ENCODE data around the gene BCL7A.
"Not testable (repeated sequence)": the region's sequence is repeated elsewhere in the genome, so short reads cannot be mapped to it uniquely, and the experiment has no call there.

The BCL7A gene

DNA sequence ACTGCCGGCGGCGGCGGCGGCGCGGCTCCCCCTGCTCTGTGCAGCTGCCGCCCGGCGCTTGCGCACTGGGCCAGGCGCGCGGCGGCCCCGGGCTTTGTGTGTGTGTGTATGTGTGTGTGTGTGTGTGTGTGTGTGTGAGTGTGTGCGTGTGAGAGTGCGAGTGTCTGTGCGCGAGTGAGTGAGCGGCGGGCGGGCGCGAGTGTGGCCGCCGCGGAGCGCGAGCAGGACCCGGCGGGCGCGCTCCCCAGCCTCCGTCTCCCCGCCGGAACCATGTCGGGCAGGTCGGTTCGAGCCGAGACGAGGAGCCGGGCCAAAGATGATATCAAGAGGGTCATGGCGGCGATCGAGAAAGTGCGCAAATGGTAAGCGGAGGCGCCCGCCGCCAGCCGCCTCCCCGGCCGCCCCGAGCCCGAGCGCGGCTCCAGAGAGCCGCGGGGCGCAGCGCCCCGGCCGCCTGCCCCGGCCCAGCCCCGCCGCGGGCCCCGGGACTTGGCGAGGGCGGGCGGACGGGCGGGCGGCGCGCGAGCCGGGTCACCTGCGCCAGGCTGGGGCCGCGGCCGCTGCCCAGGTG, at the start of gene BCL7A:
BCL7A (plus strand) TSS at position 63 of the 571 bp plus-strand sequence; CDS start at position 271, 208 bp downstream.
- peak; percentile 77 to 80 for ATAC-seq

DNA sequence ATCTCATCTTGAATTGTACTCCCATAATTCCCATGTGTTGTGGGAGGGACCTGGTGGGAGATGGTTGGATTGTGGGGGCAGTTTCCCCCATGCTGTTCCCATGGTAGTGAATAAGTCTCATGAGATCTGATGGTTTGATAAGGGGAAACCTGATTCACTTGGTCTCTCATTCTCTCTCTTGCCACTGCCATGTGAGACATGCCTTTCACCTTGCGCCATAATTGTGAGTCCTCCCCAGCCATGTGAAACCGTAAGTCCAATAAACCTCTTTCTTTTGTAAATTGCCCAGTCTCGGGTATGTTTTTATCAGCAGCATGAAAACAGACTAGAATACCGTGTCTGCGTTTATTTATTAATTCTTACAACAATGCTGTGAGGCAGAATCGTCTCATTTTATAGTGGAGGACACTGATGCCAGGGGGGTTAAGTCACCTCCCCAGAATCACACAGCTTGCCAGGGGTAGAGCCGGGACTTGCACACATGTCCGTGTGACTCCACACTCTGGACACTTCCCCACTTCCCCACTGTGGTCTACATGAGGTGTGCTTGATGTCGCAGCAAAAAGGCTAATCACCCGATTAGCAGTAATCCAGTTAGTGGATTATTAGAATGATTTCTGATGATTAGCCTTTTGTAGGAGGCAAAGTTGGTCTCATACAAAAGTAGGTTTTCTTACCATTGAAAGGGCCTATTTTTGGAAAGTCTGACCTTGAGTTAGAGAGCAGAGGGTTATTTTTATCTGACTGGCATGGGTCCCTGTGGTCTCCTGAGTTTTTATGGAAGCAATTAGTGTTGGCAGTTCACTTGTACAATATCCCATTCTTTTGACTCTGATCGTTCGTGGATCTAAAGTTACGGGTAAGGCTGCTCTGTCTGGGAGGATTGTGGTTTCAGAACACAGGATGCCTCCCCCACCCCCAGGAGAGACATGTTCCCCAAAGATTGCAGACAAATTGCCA, 47.4 kb upstream of the BCL7A start:
- no peak for ATAC-seq

DNA sequence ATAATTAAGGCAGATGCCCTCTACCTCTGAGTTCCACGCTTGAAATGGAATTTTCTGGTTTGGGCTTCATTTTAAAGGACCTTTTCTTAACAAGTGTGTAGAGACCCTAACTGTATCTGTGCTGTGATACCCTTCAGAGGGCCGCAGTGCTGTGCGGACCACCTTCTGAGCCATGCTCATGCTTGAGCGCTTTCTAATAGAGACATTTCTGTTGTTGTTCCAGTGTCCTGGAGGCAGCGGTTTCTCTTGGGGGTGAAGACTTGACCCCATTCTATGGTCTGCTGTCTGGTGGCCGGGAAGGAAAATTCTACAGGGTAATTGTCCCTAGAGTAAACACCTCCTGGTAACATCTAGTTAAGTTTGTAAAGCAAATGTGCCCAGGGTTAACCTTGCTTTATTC, 46.7 kb upstream of the BCL7A start:
- ATAC-seq = no peak

DNA sequence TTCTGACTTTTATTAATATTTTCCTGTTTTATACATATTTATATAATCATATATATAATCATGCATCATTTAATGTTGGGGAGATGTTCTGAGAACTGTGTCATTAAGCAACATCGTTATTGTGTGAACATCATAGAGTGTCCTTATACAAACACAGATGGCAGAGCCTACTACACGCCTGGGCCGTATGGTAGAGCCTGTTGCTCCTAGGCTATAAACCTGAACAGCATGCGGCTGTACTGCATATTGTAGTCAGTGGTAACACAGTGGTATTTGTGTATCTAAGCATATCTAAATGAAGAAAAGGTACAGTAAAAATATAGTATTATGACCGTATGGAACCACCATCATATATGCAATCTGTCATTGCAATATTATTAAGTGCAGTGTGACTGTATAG, 44.7 kb upstream of the BCL7A start:
- ATAC-seq = no peak

DNA sequence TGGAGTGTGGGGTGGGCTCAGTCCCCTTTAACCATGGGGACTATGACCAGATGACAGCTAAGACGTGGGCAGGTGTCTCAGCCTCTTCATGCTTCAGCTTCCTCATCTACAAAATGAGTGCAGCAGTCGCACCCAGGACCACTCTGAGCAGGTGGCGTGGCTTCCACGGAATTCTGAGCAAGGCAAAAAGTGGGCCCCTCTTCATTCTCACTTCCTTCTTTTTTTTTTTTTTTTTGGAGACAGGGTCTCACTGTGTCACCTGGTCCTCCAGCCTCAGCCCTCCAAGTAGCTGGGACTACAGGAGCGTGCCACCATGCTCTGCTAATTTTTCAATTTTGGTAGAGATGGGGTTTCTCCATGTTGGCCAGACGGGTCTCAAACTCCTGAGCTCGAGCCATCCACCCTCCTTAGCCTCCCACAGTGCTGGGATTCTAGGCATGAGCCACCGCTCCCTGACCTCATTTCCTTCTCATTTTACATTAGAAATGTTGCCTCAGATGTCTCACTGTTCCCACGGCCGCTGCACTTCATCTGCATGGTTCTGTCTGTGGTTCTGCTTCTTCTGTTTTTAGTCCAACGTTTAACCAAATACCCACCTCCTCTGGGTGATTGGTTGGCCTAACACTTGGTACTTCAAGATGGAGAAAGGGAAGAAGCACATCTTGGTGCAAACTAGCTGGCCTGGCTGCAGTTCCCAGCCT, 41.3 kb upstream of the BCL7A start:
- peak; percentile 38 to 43 for ATAC-seq

DNA sequence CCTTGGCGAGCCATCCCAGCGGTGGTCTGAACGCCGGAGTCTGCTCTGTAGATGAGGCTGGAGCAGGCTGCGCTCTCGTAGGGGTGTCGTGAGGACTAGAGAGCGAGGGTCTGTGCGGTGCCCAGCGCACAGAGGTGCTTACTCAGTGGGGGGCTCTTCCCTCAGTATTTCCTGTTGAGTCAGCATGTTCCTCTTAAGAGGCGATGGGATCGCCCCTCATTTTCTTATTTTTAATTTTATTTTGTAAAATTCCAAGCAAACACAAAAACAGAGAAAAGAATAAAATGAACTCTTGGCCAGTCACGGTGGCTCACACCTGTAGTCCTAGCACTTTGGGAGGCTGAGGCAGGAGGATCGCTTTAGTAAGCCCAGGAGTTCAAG, 40.8 kb upstream of the BCL7A start:
- ATAC-seq = no peak

DNA sequence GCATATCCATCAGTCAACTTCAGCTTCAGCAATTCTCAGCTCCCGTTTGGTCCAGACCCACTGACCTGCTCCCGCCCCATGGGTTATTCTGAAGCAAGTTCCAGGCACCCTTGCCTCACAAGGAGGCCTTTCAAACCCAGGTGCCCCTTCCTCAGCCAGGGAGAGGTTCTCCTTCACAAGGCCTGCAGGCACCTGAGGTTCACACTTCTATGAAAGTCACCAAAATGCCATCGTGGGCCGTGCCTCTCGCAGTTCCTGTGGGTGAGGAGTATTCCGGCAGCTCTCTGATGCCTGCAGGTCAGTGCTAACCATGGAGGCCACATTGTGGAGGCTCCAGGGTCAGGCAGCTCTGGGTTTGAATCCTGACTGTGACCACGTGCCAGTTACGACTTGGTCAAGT, 40.2 kb upstream of the BCL7A start:
- no peak for ATAC-seq

DNA sequence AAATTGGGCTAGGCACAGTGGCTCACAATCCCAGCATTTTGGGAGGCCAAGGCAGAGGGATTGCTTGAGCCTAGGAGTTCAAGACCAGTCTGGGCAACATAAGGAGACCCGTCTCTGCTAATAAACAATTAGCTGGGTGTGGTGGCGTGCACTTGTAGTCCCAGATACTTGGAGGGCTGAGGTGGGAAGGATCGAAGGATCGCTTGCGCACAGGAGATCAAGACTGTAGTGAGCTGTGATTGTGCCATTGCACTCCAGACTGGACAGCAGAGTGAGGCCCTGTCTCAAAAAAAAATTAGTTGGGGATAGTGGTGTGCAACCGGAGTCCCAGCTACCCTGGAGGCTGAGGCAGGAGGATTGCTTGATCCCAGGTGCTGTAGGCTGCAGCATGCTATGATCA, 38.7 kb upstream of the BCL7A start:
- no peak for ATAC-seq

DNA sequence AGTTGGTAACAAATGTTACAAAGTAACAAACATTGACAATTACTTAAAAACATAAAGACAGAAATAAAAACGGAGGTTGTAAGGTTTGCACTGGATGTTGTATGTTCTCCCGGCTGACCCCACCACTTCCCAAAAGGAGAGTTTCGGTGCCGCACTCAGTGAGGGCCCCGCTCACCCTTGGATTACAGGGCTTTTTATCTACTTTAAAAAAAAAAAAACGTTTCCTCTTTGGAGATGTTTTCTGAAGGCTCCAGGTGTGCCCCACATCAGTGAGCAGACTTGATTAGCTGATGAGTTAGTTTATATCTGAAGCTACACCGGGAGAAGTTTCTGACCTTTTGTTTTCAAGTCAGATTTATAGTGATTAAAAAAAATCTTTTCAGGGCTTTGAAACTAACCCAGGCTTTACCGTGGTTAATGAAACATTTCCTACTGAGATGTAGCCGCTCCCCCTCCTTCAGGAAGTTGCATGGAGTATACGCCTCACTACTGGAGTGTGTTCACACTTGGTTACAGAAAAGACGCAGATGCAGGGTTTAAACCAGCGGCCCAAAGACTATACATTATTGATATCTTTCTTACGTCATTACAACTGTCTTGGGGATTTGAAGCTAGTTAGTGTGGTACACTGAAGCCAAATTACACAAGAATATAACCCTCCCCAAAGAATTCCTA, 38.0 kb upstream of the BCL7A start:
- no peak for ATAC-seq

DNA sequence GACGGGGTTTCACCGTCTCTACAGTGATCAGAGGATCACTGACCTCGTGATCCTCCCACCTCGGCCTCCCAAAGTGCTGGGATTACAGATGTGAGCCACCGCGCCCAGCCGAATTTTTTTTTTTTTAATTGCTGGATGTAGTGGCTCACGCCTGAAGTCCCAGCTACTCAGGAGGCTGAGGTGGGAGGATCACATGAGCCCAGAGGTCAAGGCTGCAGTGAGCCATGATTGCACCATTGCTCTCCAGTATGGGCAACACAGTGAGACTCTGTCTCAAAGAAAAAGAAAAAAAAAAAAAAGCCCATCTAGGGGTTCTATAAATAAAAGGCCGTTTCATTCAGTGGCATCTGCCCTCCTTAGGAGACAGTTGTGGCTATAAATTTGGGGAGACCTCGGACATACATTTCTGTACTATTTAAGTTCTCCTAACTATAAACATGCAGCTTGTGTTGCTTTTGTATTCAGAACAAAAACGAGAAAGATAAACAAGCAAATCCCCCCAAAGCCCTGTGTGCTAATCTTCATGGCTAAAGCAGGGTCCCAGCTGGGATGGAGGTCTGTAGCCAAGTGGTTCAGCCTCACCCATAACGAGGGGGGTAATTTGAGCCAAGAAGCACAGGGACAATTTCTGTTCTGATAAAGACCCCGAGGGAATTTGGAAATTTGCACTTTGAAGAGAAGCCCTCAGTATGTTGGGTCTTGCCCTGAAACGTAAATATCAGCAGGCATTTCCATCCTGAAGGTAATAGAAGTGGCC, 35.0 kb upstream of the BCL7A start:
- no peak for ATAC-seq

DNA sequence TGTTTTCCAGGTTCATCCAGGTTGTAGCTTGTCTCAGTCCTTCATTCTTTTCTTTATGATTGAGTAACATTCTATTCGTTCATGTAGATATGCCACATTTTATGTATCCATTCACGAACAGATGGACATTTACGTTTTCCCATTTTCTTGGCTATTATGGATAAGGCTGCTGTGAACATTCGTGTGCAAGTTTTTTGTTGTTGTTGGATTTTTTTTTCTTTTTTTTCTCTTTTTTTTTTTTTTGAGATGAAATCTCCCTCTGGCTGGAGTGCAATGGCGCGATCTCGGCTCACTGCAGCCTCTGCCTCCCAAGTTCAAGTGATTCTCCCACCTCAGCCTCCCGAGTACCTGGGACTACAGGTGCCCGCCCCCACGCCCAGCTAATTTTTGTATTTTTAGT, 33.2 kb upstream of the BCL7A start:
- ATAC-seq = not testable (repeated sequence)

DNA sequence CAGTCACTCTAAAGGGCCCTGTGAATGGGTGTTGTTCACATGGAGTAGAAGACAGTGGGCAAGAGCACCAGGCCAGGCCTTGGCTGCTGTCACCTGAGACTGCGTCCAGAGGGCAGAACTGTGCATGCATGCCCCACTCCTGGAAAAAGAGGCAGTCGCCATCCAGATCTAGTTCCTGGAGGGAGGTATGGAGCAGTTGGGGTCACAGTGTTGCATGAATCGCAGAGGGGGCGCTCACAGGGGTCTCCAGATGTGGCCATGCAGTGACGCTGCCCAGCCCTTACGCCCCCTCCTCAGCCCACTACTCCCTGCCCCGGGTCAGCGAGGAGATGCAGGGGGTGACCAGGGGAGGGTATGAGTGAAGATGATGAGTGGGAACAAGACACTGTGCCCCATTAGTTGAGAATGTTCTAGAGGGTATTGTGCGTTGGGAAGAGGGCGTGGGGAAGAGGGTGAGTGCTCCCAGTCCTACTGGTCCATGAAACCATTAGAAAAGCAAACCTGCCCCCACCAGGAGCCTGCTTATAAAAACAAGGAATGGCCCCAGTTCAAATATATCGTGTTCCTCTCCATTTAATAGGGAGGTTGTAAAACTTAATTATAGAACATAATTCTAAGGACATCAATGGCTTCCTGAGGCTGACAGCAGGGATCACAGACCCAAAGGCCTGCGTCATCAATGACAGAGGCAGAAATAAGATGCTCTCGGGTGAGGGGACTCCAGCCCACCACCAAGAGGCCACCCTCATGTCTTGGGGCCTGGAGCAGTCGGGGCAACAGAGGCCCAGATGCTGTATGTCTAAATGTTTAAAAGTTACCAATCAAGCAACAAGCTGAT, 32.2 kb upstream of the BCL7A start:
- no peak for ATAC-seq

DNA sequence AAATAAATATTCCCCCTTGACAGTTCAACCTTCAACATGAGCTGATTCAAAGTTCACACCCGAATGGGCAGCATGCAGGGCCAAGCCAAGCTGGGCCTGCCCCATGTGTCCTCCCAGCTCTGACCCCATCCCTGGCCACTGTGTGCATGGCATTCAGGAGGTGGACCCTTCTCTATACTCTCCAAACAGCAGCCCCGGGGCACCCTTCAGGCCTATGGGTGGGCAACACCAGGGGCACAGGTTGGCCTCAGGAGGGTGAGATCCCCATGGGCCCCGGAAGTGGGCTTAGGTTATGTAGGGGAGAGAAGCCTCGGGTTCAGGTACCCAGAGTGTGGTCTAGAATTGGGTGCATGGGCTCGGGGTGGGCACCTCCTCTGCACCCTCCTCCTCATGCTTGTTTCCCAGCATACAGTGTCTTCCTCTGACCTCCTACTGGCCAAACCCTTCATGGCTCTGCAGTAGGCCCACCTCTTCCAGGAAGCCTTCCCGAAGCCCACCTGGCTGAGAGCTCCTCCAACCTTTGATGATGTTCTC, 31.5 kb upstream of the BCL7A start:
- no peak for ATAC-seq

DNA sequence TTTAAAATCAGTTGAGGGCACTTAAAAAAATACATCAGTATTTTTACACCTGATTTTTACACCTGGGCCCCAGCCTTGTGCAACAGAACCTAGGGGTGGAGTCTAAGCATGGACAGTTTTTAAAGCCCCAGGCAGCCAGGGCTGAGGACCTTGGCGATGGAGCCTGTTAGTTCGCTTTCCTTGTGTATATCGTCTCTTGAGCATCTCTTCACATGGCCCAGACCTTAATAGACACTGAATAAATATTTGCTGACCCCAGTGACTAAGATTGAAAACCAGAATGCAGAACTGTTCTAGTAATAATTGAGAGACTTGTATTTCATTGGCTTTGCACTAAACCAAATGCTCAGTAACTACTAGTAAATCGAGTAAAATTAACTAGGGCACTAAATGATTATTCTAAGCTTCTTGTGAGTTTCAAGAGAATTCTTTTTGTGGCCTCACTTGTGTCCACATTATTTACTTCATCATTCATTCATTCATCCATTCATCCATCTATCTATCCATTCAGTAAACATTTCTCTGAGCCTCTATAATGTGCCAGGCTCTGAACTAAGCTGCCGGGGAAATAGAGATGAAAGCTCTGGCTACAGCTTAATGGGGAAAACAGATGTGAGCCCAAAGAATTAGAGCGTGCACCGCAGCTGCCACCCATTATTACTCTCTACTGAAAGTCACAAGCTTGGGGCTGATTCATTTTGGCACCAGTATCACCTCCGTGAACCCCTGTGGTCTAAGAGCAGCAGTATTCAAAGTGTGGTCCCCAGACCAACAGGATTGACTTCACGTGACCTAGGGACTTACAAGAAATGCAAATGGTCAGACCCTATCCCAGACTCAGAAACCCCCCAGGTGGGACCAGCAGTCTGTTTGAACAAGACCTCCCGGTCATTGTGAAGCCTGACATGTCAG, 30.7 kb upstream of the BCL7A start:
- ATAC-seq = peak; percentile 63 to 66

DNA sequence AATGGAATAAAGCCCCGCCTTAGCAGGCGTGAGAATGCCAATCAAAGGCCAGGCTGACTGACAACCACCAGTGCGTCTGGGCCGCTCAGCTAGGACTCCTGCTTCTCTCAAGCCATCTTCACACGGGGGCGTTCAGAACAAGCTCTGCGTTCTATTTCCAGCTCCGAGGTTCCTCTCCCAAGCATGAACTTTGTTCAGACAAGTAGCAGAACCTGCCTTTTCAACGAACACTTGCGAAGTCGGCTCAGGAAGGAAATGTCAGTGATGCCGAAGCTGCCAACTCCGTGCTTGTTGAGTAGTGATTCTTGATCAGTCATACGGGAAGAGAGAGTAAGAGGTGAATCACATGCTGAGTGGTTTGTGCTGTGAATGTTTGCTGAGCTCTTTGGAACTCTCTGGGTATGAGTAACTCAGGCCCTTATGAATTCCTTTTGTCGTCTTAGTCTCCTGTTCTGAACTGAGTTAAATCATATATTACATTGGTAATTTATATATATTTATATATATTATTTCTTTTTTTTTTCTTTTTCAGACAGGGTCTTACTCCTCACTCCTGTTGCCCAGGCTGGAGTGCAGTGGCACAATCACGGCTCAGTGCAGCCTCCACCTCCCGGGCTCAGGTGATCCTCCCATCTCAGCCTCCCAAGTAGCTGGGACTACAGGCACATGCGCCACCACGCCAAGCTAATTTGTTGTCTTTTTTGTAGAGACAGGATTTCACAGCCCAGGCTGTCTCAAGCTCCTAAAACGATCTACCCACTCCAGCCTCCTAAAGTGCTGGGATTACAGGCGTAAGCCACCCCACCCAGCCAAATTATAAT, 29.4 kb upstream of the BCL7A start:
- peak; percentile 98 to 99 for ATAC-seq

DNA sequence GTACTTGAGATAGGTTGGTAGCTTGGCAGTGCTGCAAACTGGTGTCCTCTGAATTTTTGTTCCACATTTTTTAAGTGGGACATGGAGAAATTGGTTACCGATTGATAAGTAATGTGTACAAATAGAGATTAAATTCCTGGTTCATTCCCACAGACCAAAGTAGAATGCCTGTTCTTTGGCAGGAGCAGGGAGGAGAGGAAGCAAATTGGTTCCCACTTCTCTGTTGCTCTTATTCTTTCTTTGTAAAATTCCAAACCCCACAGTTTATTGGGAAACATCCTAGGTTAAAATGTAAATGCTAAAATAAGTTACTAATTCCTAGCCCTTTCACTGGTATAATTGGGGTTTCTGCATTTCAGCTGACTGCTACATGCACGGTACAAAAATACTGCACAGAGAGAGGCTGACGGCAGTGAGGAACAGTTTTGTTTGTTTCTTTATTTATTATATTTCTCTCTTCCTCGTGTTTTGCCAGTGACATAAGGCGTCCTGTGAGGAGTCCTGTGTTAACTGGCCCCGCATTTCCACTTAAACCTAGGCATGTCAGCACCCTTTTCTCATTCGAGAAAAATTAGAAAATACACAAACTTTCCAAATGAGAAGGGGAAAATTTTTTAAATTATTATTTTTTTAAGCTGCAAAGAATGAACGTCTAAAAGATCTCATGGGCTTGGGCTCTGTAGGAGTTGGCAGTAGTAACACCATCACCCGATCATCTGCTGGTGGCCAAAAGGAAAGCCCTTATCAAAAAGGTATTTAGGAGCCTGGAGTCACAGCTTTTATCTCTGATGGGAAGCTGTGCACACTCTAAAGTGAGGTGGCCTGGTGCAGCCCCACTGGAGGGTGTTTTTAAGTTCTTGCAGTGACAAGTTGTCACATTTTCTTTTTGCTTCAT, 25.4 kb upstream of the BCL7A start:
- ATAC-seq = no peak

DNA sequence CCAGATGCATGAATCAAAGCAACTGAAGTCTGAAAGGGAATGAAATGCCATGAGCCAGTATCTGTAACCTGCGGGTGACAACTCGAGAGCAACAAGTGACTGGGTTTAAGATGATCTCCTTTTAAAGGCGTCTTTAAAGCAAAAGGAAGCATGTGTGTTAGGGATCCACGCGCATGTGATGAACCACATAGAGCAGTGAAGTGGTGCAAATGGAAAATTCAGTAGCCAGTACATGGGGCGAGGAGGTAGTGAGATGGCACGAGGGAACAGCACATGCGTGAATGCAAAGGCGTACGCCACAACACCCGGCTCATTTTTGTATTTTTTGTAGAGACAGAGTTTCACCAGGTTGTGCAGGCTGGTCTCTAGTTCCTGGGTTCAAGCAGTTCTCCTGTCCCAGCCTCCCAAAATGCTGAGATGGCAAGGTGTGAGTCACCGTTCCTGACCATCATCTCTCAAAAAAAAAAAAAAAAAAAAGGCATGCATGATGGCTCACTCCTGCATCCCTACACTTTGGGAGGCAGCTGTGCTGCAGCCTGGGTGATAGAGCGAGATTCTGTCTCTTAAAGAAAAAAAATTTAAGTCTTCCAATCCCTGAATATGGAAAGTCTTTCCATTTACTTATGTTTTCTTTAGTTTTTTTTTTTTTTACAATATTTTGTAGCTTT, 24.6 kb upstream of the BCL7A start:
- no peak for ATAC-seq

Data from activated CD4-positive, CD25-positive, alpha-beta regulatory T cell treated with anti-CD3 and anti-CD28 coated beads, Interleukin-2, amount 50 U/mL, for 24 hours (primary cell).